Measurements from ENCODE around the gene SEPTIN6. TPM values are rescaled to one million over a fixed set of nuclear protein-coding genes. Genes with fewer than 3 reads are reported as not detected.

SEPTIN6 gene
- total and polyA plus RNA-seq, 2 of the 4 experiments (the other 2 are of a cell fraction) = 16.2 to 19.0 TPM

DNA sequence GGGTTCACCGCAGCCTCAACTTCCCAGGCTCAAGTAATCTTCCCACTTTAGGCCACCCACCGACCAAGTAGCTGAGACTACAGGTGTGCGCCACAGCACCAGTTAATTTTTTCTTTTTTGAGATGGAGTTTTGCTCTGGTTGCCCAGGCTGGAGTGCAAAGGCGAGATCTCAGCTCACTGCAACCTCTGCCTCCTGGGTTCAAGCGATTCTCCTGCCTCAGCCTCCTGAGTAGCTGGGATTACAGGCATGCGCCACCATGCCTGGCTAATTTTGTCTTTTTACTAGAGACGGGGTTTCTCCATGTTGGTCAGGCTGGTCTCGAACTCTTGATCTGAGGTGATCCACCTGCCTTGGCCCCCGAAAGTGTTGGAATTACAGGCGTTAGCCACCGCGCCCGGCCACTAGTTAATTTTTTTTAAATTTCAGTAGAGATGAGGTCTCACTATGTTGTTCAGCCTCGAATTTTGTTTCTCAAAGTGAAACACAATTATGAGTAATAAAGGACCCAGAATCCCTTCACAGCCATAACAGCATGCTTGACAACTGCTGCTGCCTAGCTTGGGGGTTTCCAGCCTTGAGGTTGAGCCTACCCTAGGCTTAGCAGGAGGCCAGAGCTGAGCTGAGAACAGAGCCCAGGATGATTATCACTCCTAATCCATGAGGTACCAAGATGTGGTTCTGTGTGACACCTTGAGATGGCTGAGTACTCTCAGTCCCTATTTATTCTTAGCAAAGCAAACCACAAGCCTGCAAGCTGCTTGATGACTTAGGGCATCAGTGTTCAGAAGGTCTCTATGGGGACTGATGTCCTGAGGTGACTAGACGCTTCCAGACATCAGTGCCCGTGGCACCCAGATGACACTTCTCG lies 45.2 kb downstream of the SEPTIN6 start:
- Histone ChIP-seq H2BK5ac (ENCODE audit: low read depth, low read length, poor library complexity, severe bottlenecking) (no peak overlapping the region), H4K5ac (ENCODE audit: low read depth, low read length) (no peak overlapping the region), H3K23ac (ENCODE audit: low read depth, low read length) (no peak overlapping the region), H3K27ac (ENCODE audit: insufficient read depth, low read length) (no peak overlapping the region), H3K18ac (ENCODE audit: low read depth, low read length) (no peak overlapping the region), H3K36me3 (ENCODE audit: control insufficient read depth, insufficient read depth, low read length) (peaks cover 4% of the 10 kb centered on the region; the same call in 1 of the 2 replicates), H3K9me1 (ENCODE audit: insufficient read depth, low read length) (no peaks in the 10 kb centered on the region), H3K14ac (replicated peaks; ENCODE audit: low read depth, low read length) (no peak overlapping the region), H3K56ac (ENCODE audit: extremely low read depth, insufficient read depth, low read length) (no peak overlapping the region), H3K79me1 (ENCODE audit: low read depth in 1 of 2, low read length in 2 of 2) (no peaks in the 10 kb centered on the region), H2BK20ac (ENCODE audit: low read depth, low read length) (no peak overlapping the region), H4K8ac (ENCODE audit: low read depth in 2 of 2, low read length in 2 of 2) (no peak overlapping the region), H3K4me1 (ENCODE audit: control insufficient read depth, insufficient read depth, low read length) (no peaks in the 10 kb centered on the region), H3K4ac (ENCODE audit: low read depth, low read length) (no peak overlapping the region), H4K20me1 (ENCODE audit: insufficient read depth, low read length) (no peaks in the 10 kb centered on the region), H3K27me3 (ENCODE audit: control insufficient read depth, insufficient read depth, low read length) (no peaks in the 10 kb centered on the region), H2BK120ac (ENCODE audit: low read depth, low read length) (no peak overlapping the region), H2AK9ac (replicated peaks; ENCODE audit: low read depth, low read length, poor library complexity) (no peak overlapping the region), H2BK15ac (ENCODE audit: low read depth, low read length) (no peak overlapping the region), H3K9ac (ENCODE audit: low read depth, low read length) (no peak overlapping the region), H4K91ac (ENCODE audit: insufficient read depth, low read depth, low read length) (no peak overlapping the region), H2AK5ac (ENCODE audit: low read depth, low read length) (no peak overlapping the region), H2AFZ (replicated peaks; ENCODE audit: low read length, poor library complexity) (no peak overlapping the region), H3K4me3 (ENCODE audit: insufficient read depth, low read depth, low read length) (no peak overlapping the region), H3K9me3 (ENCODE audit: control insufficient read depth, insufficient read depth, low read length) (no peaks in the 10 kb centered on the region), H3K4me2 (ENCODE audit: low read depth, low read length) (no peak overlapping the region)
- ChIA-PET POLR2A (ENCODE audit: unreplicated experiment) (no interaction called here), CTCF (no interaction called here)
- DNase-seq (no peak), ATAC-seq (ENCODE audit: low read depth) (no peak)
- no TSS peak for BruUV-seq (replicated peaks)
- in situ Hi-C loops (cut with MboI; ENCODE audit: low sequenced_read_pairs) (no loop called here), intact Hi-C loops (cut with micrococcal nuclease) (no loop called here), dilution Hi-C loops (cut with HindIII; ENCODE audit: low sequenced_read_pairs, unreplicated experiment) (no loop called here)
- 100% methylated on average over 1 of the region's 17 CpGs; no CpG with 5 or more reads in 1 of the 2 experiments for WGBS, 2 experiments (ENCODE audit: extremely low coverage in 2 of 2, insufficient read length in 1 of 2)
- TF ChIP-seq MAFK (IDR thresholded peaks at IDR 0.05; ENCODE audit: low read depth, low read length) (no peak), RCOR1 (IDR thresholded peaks at IDR 0.05; ENCODE audit: insufficient replicate concordance, low read length) (no peak), FOS (IDR thresholded peaks at IDR 0.05; ENCODE audit: low read depth, low read length) (no peak), NFE2L2 (IDR thresholded peaks at IDR 0.05; ENCODE audit: low read depth, low read length) (no peak), MXI1 (IDR thresholded peaks at IDR 0.05; ENCODE audit: borderline replicate concordance, low read depth, low read length) (no peak), RFX5 (IDR thresholded peaks at IDR 0.05; ENCODE audit: low read depth, low read length) (no peak), POLR2A (IDR thresholded peaks at IDR 0.05; ENCODE audit: low read depth, low read length) (no peak), SMC3 (IDR thresholded peaks at IDR 0.05; ENCODE audit: low read depth, low read length) (no peak), RAD21 (IDR thresholded peaks at IDR 0.05; ENCODE audit: low read length) (no peak), CHD1 (IDR thresholded peaks at IDR 0.05; ENCODE audit: low read depth, low read length) (no peak), CEBPB (IDR thresholded peaks at IDR 0.05; ENCODE audit: low read depth, low read length) (no peak), BHLHE40 (IDR thresholded peaks at IDR 0.05; ENCODE audit: low read depth, low read length) (no peak)
- TF ChIP-seq, protein P1, sequence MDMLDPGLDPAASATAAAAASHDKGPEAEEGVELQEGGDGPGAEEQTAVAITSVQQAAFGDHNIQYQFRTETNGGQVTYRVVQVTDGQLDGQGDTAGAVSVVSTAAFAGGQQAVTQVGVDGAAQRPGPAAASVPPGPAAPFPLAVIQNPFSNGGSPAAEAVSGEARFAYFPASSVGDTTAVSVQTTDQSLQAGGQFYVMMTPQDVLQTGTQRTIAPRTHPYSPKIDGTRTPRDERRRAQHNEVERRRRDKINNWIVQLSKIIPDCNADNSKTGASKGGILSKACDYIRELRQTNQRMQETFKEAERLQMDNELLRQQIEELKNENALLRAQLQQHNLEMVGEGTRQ (IDR thresholded peaks at IDR 0.05; ENCODE audit: low read depth, low read length) = no peak
- TF ChIP-seq, protein P2, sequence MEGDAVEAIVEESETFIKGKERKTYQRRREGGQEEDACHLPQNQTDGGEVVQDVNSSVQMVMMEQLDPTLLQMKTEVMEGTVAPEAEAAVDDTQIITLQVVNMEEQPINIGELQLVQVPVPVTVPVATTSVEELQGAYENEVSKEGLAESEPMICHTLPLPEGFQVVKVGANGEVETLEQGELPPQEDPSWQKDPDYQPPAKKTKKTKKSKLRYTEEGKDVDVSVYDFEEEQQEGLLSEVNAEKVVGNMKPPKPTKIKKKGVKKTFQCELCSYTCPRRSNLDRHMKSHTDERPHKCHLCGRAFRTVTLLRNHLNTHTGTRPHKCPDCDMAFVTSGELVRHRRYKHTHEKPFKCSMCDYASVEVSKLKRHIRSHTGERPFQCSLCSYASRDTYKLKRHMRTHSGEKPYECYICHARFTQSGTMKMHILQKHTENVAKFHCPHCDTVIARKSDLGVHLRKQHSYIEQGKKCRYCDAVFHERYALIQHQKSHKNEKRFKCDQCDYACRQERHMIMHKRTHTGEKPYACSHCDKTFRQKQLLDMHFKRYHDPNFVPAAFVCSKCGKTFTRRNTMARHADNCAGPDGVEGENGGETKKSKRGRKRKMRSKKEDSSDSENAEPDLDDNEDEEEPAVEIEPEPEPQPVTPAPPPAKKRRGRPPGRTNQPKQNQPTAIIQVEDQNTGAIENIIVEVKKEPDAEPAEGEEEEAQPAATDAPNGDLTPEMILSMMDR (conservative IDR thresholded peaks at IDR 0.05; ENCODE audit: low read depth, low read length) = no peak
- TF ChIP-seq, protein P3, sequence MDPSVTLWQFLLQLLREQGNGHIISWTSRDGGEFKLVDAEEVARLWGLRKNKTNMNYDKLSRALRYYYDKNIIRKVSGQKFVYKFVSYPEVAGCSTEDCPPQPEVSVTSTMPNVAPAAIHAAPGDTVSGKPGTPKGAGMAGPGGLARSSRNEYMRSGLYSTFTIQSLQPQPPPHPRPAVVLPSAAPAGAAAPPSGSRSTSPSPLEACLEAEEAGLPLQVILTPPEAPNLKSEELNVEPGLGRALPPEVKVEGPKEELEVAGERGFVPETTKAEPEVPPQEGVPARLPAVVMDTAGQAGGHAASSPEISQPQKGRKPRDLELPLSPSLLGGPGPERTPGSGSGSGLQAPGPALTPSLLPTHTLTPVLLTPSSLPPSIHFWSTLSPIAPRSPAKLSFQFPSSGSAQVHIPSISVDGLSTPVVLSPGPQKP (IDR thresholded peaks at IDR 0.05; ENCODE audit: borderline replicate concordance, low read depth, low read length) = no peak

All from IMR-90 (cell line).